Astrocyte (in vitro differentiated cells and primary cell): ENCODE measurements around the gene ATP5PB. TPM values are rescaled to one million over a fixed set of nuclear protein-coding genes. Genes with fewer than 3 reads are reported as not detected.

Experiments
- DNase-seq: peaks from one replicate; pipeline ENCODE4 v3.0.0-alpha.2; 2010; ENCODE audit warnings: low read depth
- FAIRE-seq: peaks from 2 replicates; lab custom pipeline; 2011; peaks lifted over from hg19 to GRCh38; lab: Jason Lieb, UNC
- H2AFZ ChIP-seq: 2 replicates; pipeline ENCODE4 v1.6.0; 2012; ENCODE audit warnings: low read depth, low read length, inconsistent platforms
- H3K27ac ChIP-seq: 2 replicates; pipeline ENCODE4 v1.5.1; 2011; ENCODE audit warnings: low read depth, low read length, inconsistent platforms
- H3K27me3 ChIP-seq: 2 replicates; pipeline ENCODE4 v1.6.0; 2011; ENCODE audit warnings: low read length, inconsistent platforms; ENCODE audit not compliant: insufficient read depth
- H3K36me3 ChIP-seq: 2 replicates; pipeline ENCODE4 v1.5.1; 2011; ENCODE audit warnings: low read length, inconsistent platforms; ENCODE audit not compliant: insufficient read depth
- H3K4me1 ChIP-seq: 2 replicates; pipeline ENCODE4 v1.5.1; 2011; ENCODE audit warnings: low read length, inconsistent platforms; ENCODE audit not compliant: insufficient read depth
- H3K4me2 ChIP-seq: 2 replicates; pipeline ENCODE4 v1.6.0; 2012; ENCODE audit warnings: low read length, inconsistent platforms
- H3K4me3 ChIP-seq: 2 replicates; pipeline ENCODE4 v1.5.1; 2011; ENCODE audit warnings: low read depth, mild to moderate bottlenecking, low read length, inconsistent platforms; ENCODE audit not compliant: insufficient read depth
- H3K79me2 ChIP-seq: 2 replicates; pipeline ENCODE4 v1.6.0; 2012; ENCODE audit warnings: mild to moderate bottlenecking, low read length, inconsistent platforms; ENCODE audit not compliant: insufficient read depth
- H3K9ac ChIP-seq: 2 replicates; pipeline ENCODE4 v1.6.0; 2012; ENCODE audit warnings: mild to moderate bottlenecking, low read length, inconsistent platforms
- H3K9me3 ChIP-seq: 2 replicates; pipeline ENCODE4 v1.5.1; 2012; ENCODE audit warnings: low read depth, mild to moderate bottlenecking, low read length, inconsistent platforms; ENCODE audit not compliant: insufficient read depth
- H4K20me1 ChIP-seq: 2 replicates; pipeline ENCODE4 v1.6.0; 2012; ENCODE audit warnings: low read length, inconsistent platforms; ENCODE audit not compliant: insufficient read depth
- H3K27ac Mint-ChIP-seq: one replicate; pipeline ENCODE4 v1.8.0; 2021; ENCODE audit warnings: mild to moderate bottlenecking, mixed read lengths; ENCODE audit not compliant: unreplicated experiment
- H3K27me3 Mint-ChIP-seq: one replicate; pipeline ENCODE4 v1.8.0; 2021; ENCODE audit warnings: low read depth, mixed read lengths; ENCODE audit not compliant: unreplicated experiment
- H3K36me3 Mint-ChIP-seq: one replicate; pipeline ENCODE4 v1.8.0; 2021; ENCODE audit warnings: low read depth, mixed read lengths; ENCODE audit not compliant: unreplicated experiment
- H3K4me1 Mint-ChIP-seq: one replicate; pipeline ENCODE4 v1.8.0; 2021; ENCODE audit warnings: low read depth, mixed read lengths; ENCODE audit not compliant: unreplicated experiment
- H3K4me3 Mint-ChIP-seq: one replicate; pipeline ENCODE4 v1.8.0; 2021; ENCODE audit warnings: mild to moderate bottlenecking, moderate library complexity, mixed read lengths; ENCODE audit not compliant: unreplicated experiment
- H3K9me3 Mint-ChIP-seq: one replicate; pipeline ENCODE4 v1.8.0; 2021; ENCODE audit warnings: mild to moderate bottlenecking, mixed read lengths; ENCODE audit not compliant: unreplicated experiment
- EZH2 ChIP-seq: IDR thresholded peaks from 2 replicates; pipeline ENCODE4 v1.6.1; 2012; ENCODE audit warnings: mild to moderate bottlenecking, low read length, inconsistent platforms; ENCODE audit not compliant: insufficient read depth
- total RNA-seq: library from RNA; stranded (reverse); gene quantifications from 2 replicates; pipeline ENCODE4 v1.2.1, GENCODE V29; 2021
- TF ChIP-seq, protein P1 (sequence below): IDR thresholded peaks from 2 replicates; pipeline ENCODE4 v1.5.1; 2011; ENCODE audit warnings: low read depth, mild to moderate bottlenecking, inconsistent platforms, low read length, moderate library complexity; ENCODE audit not compliant: insufficient read depth

ATP5PB gene
- total RNA-seq, 1 donor from 2014 or later = 214 TPM

DNA sequence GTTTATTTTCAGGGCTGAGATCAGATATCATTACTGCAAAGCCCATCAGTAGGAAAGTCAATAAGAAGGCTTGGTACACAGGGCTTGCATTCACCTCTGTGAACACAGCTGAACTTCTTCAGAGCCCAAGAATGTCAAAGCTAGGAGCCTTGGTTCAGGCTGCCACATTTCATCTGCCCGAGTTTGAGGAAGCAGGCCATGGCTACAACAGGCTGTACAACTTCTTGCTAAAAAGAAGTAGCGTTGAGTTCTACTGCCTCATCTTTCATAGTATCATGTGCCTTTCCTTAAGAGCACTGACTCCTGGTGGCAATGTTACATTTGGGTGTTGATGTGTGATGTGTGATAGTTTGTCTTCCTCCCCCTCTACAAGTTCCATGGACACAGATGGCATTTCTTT lies 34.6 kb downstream of the ATP5PB start:
- TF ChIP-seq EZH2 = no peak
- TF ChIP-seq, protein P1, sequence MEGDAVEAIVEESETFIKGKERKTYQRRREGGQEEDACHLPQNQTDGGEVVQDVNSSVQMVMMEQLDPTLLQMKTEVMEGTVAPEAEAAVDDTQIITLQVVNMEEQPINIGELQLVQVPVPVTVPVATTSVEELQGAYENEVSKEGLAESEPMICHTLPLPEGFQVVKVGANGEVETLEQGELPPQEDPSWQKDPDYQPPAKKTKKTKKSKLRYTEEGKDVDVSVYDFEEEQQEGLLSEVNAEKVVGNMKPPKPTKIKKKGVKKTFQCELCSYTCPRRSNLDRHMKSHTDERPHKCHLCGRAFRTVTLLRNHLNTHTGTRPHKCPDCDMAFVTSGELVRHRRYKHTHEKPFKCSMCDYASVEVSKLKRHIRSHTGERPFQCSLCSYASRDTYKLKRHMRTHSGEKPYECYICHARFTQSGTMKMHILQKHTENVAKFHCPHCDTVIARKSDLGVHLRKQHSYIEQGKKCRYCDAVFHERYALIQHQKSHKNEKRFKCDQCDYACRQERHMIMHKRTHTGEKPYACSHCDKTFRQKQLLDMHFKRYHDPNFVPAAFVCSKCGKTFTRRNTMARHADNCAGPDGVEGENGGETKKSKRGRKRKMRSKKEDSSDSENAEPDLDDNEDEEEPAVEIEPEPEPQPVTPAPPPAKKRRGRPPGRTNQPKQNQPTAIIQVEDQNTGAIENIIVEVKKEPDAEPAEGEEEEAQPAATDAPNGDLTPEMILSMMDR = no peak
- no peak overlapping the region for H3K27ac ChIP-seq
- Mint-ChIP-seq H3K27ac (no peak overlapping the region), H3K27me3 (peaks cover 18% of the 10 kb centered on the region), H3K4me1 (peaks cover 7% of the 10 kb centered on the region), H3K9me3 (no peaks in the 10 kb centered on the region), H3K36me3 (no peaks in the 10 kb centered on the region), H3K4me3 (no peak overlapping the region)
- no peaks in the 10 kb centered on the region for H4K20me1 ChIP-seq
- H3K27me3 ChIP-seq = peaks cover 3% of the 10 kb centered on the region
- no peaks in the 10 kb centered on the region for H3K36me3 ChIP-seq
- no peaks in the 10 kb centered on the region for H3K4me1 ChIP-seq
- no peaks in the 10 kb centered on the region for H3K9me3 ChIP-seq
- H3K4me3 ChIP-seq = no peak overlapping the region
- no peak overlapping the region for H3K4me2 ChIP-seq
- no peak overlapping the region for H2AFZ ChIP-seq
- DNase-seq (no peak), FAIRE-seq (no peak)
- H3K9ac ChIP-seq = no peak overlapping the region
- H3K79me2 ChIP-seq = no peaks in the 10 kb centered on the region

DNA sequence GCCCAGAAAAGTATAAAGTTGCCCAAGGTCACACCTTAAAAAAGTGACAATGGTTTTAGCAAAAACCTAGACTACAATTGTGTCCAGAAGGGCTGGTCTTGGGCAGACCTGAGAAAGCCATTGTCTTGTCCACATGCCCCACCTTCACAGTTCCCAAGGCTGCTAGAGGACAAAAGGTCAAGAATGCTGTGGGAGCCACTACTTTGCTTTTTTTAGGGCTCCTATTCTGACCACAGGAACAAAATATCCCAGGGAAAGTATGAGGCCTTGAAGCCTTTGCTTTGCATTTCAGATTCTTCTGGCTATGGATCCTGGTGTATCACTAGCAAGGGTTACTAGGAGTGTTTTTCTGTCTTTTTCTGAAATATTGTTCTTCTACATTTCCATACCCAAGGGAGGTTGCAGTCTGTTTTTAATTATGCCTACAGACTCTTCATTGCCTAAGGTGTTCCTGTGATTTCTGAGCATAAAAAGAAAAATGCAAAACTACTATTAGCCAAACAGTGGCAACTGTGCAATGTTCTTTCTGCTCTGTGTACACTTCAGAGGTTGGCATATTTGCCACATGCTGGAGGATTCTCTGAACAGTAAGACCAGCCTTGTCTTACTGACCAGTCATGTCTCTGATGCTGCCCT lies 35.2 kb downstream of the ATP5PB start:
- Histone ChIP-seq H3K4me3 (no peak overlapping the region), H3K36me3 (no peaks in the 10 kb centered on the region), H3K27me3 (peaks cover 3% of the 10 kb centered on the region), H4K20me1 (no peaks in the 10 kb centered on the region), H3K4me1 (no peaks in the 10 kb centered on the region), H3K9ac (no peak overlapping the region), H3K27ac (no peak overlapping the region), H3K9me3 (no peaks in the 10 kb centered on the region), H3K79me2 (no peaks in the 10 kb centered on the region), H2AFZ (no peak overlapping the region), H3K4me2 (no peak overlapping the region)
- Mint-ChIP-seq H3K36me3 (no peaks in the 10 kb centered on the region), H3K9me3 (no peaks in the 10 kb centered on the region), H3K4me3 (no peak overlapping the region), H3K27me3 (peaks cover 24% of the 10 kb centered on the region), H3K27ac (no peak overlapping the region), H3K4me1 (peaks cover 7% of the 10 kb centered on the region)
- TF ChIP-seq, protein P1 = no peak
- TF ChIP-seq EZH2 = no peak
- no peak for FAIRE-seq
- no peak for DNase-seq

DNA sequence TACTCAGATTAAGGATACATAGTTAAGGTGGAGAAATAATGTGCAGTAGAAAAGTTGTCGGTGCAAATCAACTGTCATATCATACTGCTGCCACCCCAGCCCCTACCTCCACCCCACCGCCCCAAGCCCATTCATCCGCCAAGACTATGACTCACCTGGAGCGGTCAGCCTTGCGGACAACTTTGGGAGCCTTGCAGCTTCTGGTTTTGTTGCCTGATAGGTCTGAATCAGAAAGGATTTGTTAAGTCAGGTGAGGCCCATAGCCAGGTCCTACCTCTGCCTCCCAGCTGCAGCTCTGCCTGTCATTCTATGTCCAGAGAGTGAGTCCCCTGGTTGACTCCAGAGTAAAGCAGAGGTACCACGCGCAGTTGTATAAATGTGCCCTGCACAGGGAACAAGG lies 37.2 kb downstream of the ATP5PB start:
- H3K27ac ChIP-seq = no peak overlapping the region
- FAIRE-seq (no peak), DNase-seq (no peak)
- no peaks in the 10 kb centered on the region for H3K79me2 ChIP-seq
- peaks cover 7% of the 10 kb centered on the region for H3K4me1 Mint-ChIP-seq
- H2AFZ ChIP-seq = no peak overlapping the region
- H3K9me3 ChIP-seq = no peaks in the 10 kb centered on the region
- H3K4me1 ChIP-seq = no peaks in the 10 kb centered on the region
- TF ChIP-seq EZH2 = no peak
- TF ChIP-seq, protein P1 = no peak
- H3K9me3 Mint-ChIP-seq = no peaks in the 10 kb centered on the region
- no peaks in the 10 kb centered on the region for H3K36me3 ChIP-seq
- H3K4me3 Mint-ChIP-seq = no peak overlapping the region
- no peaks in the 10 kb centered on the region for H3K36me3 Mint-ChIP-seq
- H4K20me1 ChIP-seq = no peaks in the 10 kb centered on the region
- H3K9ac ChIP-seq = no peak overlapping the region
- H3K4me3 ChIP-seq = no peak overlapping the region
- H3K27me3 ChIP-seq = no peaks in the 10 kb centered on the region
- peaks cover 34% of the 10 kb centered on the region for H3K27me3 Mint-ChIP-seq
- no peak overlapping the region for H3K4me2 ChIP-seq
- no peak overlapping the region for H3K27ac Mint-ChIP-seq
